SK-N-MC (cell line): ENCODE data around the gene VPS54.
A peak's percentile ranks its signal among the peaks of the same experiment; 100 is the strongest.

Experiments
- DNase-seq: peaks from one replicate; pipeline ENCODE4 v3.0.0-alpha.2; 2011; ENCODE audit warnings: low read depth, low spot score
- H3K27ac ChIP-seq: fragments of 200-600 bp; sonication (generic); 2 replicates; pipeline ENCODE4 v1.5.1; 2016; ENCODE audit warnings: mixed run types
- H3K36me3 ChIP-seq: fragments of 200-600 bp; sonication (generic); 2 replicates; pipeline ENCODE4 v1.6.1; 2017; ENCODE audit warnings: antibody characterized with exemption, low read length, mixed read lengths; ENCODE audit not compliant: insufficient read depth
- H3K4me3 ChIP-seq: fragments of 200-600 bp; sonication (generic); 2 replicates; pipeline ENCODE4 v1.5.1; 2016
- H3K9ac ChIP-seq: fragments of 200-600 bp; sonication (generic); 2 replicates; pipeline ENCODE4 v1.8.0; 2017; ENCODE audit warnings: mixed run types, mixed read lengths; ENCODE audit not compliant: insufficient read length
- H3K9me3 ChIP-seq: fragments of 200-600 bp; sonication (generic); 2 replicates; pipeline ENCODE4 v1.6.1; 2017; ENCODE audit warnings: low read depth, mild to moderate bottlenecking, antibody characterized with exemption, low read length, moderate library complexity, mixed read lengths
- EZH2 ChIP-seq: fragments of 200-600 bp; sonication (generic); IDR thresholded peaks from one replicate; pipeline ENCODE4 v1.6.1; 2017; ENCODE audit warnings: antibody characterized with exemption
- FOXP2 ChIP-seq: optimal IDR thresholded peaks from 2 replicates; pipeline ENCODE3; 2011; ENCODE audit warnings: mild to moderate bottlenecking, moderate library complexity; ENCODE audit not compliant: insufficient read depth; ENCODE audit errors: extremely low read length, control extremely low read depth
- POLR2AphosphoS5 ChIP-seq: IDR thresholded peaks from 2 replicates; pipeline ENCODE4 v1.6.1; 2012; ENCODE audit warnings: mild to moderate bottlenecking, low read depth, low read length, borderline replicate concordance

VPS54 gene

DNA sequence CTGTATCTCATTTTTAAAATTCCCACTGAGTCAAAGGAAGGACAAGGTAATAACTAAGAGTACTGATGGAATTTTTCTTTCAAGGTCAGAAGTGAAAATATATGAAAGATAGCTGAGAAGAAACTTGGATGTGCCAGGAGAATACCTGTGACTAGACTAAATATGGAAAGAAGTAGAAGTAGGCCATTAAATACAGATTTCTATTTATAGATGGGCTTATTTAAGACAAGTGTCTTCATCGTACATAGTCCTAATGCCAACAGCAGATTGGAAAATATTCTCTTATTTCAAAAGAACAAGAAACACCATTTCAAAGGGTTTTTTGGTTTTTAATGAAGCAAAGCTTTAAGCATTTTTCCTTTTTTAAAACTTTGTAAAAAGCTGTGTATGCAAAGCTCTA, 155.5 kb downstream of the VPS54 start:
- no peak overlapping the region for H3K9ac ChIP-seq
- no peak for DNase-seq
- H3K9me3 ChIP-seq = no peaks in the 10 kb centered on the region
- TF ChIP-seq FOXP2 = no peak
- TF ChIP-seq POLR2AphosphoS5 = no peak
- H3K27ac ChIP-seq = no peak overlapping the region
- H3K4me3 ChIP-seq = no peak overlapping the region
- peaks cover 56% of the 10 kb centered on the region for H3K36me3 ChIP-seq

GRCh38 chr2:63862806-63863205, 156.4 kb downstream of the VPS54 start:
- Histone ChIP-seq H3K36me3 (peaks cover 62% of the 10 kb centered on the region), H3K9me3 (no peaks in the 10 kb centered on the region), H3K4me3 (no peak overlapping the region), H3K27ac (no peak overlapping the region), H3K9ac (no peak overlapping the region)
- no peak for DNase-seq
- no peak for TF ChIP-seq EZH2
- no peak for TF ChIP-seq FOXP2
- TF ChIP-seq POLR2AphosphoS5 = no peak

GRCh38 chr2:63861220-63861822, 157.9 kb downstream of the VPS54 start:
- H3K27ac ChIP-seq = no peak overlapping the region
- no peak for DNase-seq
- H3K9me3 ChIP-seq = no peaks in the 10 kb centered on the region
- no peak overlapping the region for H3K4me3 ChIP-seq
- H3K9ac ChIP-seq = no peak overlapping the region
- peaks cover 73% of the 10 kb centered on the region for H3K36me3 ChIP-seq
- TF ChIP-seq EZH2 (no peak), POLR2AphosphoS5 (no peak), FOXP2 (no peak)

GRCh38 chr2:63858291-63858690, 160.9 kb downstream of the VPS54 start:
- Histone ChIP-seq H3K9me3 (no peaks in the 10 kb centered on the region), H3K36me3 (peaks cover 67% of the 10 kb centered on the region), H3K4me3 (no peak overlapping the region), H3K27ac (no peak overlapping the region), H3K9ac (no peak overlapping the region)
- TF ChIP-seq FOXP2 (no peak), EZH2 (no peak), POLR2AphosphoS5 (no peak)
- no peak for DNase-seq

DNA sequence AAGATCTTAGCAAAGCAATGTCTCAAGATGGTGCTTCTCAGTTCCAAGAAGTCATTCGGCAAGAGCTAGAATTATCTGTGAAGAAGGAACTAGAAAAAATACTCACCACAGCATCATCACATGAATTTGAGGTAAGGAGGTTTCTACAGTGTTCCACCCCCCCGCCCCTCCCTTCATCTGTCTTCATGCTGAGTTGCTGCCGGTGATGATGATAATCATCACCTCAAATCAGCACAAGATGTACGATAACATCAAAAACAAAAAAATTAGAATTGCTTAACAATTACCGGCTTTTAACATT, 163.0 kb downstream of the VPS54 start:
- H3K9ac ChIP-seq = no peak overlapping the region
- no peak overlapping the region for H3K4me3 ChIP-seq
- no peaks in the 10 kb centered on the region for H3K9me3 ChIP-seq
- H3K27ac ChIP-seq = no peak overlapping the region
- peaks cover 47% of the 10 kb centered on the region for H3K36me3 ChIP-seq
- DNase-seq = no peak
- TF ChIP-seq EZH2 = no peak
- no peak for TF ChIP-seq FOXP2
- TF ChIP-seq POLR2AphosphoS5 = no peak

- no peak for DNase-seq
- peaks cover 46% of the 10 kb centered on the region for H3K36me3 ChIP-seq
- H3K4me3 ChIP-seq = no peak overlapping the region
- no peak overlapping the region for H3K9ac ChIP-seq
- H3K27ac ChIP-seq = no peak overlapping the region
- TF ChIP-seq FOXP2 (no peak), POLR2AphosphoS5 (no peak), EZH2 (no peak)
- H3K9me3 ChIP-seq = no peaks in the 10 kb centered on the region
Observed at GRCh38 chr2:63855418-63856302, 163.6 kb downstream of the VPS54 start.

- 0 out of 2 replicates have a peak overlapping the region, but pooled peaks have one; percentile 25 for H3K27ac ChIP-seq
- H3K4me3 ChIP-seq = no peak overlapping the region
- H3K36me3 ChIP-seq = peaks cover 32% of the 10 kb centered on the region
- no peak overlapping the region for H3K9ac ChIP-seq
- TF ChIP-seq EZH2 (no peak), FOXP2 (no peak), POLR2AphosphoS5 (no peak)
- DNase-seq = no peak
- H3K9me3 ChIP-seq = no peaks in the 10 kb centered on the region
Observed at GRCh38 chr2:63853527-63854310, 165.5 kb downstream of the VPS54 start.

GRCh38 chr2:63851691-63852311, 167.4 kb downstream of the VPS54 start:
- no peaks in the 10 kb centered on the region; the same call in 1 of the 2 replicates for H3K9me3 ChIP-seq
- H3K36me3 ChIP-seq = peaks cover 18% of the 10 kb centered on the region
- H3K9ac ChIP-seq = no peak overlapping the region
- H3K27ac ChIP-seq = no peak overlapping the region
- DNase-seq = no peak
- no peak for TF ChIP-seq FOXP2
- TF ChIP-seq EZH2 = no peak
- no peak for TF ChIP-seq POLR2AphosphoS5
- H3K4me3 ChIP-seq = no peak overlapping the region

DNA sequence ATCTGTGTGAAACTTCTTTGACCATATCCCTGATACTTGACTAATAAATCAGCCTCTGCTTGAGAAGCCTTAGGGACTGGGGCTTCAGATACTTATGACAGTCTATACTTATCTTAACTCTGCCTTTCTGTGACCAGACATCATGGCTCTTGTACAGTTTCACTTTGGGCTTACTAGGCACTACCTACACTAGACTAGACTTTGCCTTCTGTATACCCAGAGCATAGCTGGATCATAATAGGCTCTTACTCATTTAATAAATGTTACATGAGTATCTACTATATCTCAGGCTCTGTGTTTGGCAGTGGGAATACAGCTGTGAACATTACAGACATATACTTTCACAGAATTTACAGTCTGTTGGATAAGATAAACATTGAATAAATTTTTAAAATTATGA, 168.6 kb downstream of the VPS54 start:
- H3K9me3 ChIP-seq = no peaks in the 10 kb centered on the region; the same call in 1 of the 2 replicates
- no peak for DNase-seq
- peaks cover 6% of the 10 kb centered on the region for H3K36me3 ChIP-seq
- peak overlapping the region; percentile 95 for H3K27ac ChIP-seq
- no peak overlapping the region; the same call in 1 of the 2 replicates for H3K4me3 ChIP-seq
- TF ChIP-seq FOXP2 (no peak), EZH2 (no peak), POLR2AphosphoS5 (no peak)
- peak overlapping the region; percentile 78 for H3K9ac ChIP-seq
